GM12878 (cell line): ENCODE measurements around the gene TXNDC16. TPM values are rescaled to one million over a fixed set of nuclear protein-coding genes. Genes with fewer than 3 reads are reported as not detected.

Experiments used
- ATAC-seq: fragments of 200-7000 bp; cut with Tn5 transposase; 3 replicates; pipeline ENCODE4 v1.9.1; 2020; ENCODE audit warnings: mild to moderate bottlenecking, moderate library complexity
- BruUV-seq: library from RNA; stranded (reverse); fragments of 400-500 nt; replicated peaks from 2 replicates; lab custom pipeline; 2021; lab: Mats Ljungman, UMichigan
- CTCF ChIA-PET: fragments of 300-600 bp; sonication (Branson Sonifier 250); formaldehyde crosslinking; extraction: SDS; loops from one replicate; lab custom pipeline; 2021; ENCODE audit warnings: inconsistent platforms; lab: Yijun Ruan, JAX
- POLR2A ChIA-PET: fragments of 350-600 bp; formaldehyde crosslinking; extraction: SDS; loops from one replicate; lab custom pipeline; 2021; ENCODE audit warnings: inconsistent platforms; lab: Charles Lee
- RAD21 ChIA-PET: fragments of 300-600 bp; sonication (Branson Sonifier 250); formaldehyde crosslinking; loops from one replicate; lab custom pipeline; 2023; ENCODE audit warnings: antibody characterized with exemption; ENCODE audit not compliant: unreplicated experiment; lab: Charles Lee
- SMC1A ChIA-PET: fragments of 300-600 bp; sonication (Branson Sonifier 250); formaldehyde crosslinking; loops from one replicate; lab custom pipeline; 2023; ENCODE audit not compliant: unreplicated experiment, uncharacterized antibody; lab: Charles Lee
- DNase-seq: peaks from one replicate; pipeline ENCODE4 v3.0.0-alpha.2; 2011; ENCODE audit warnings: low read depth, low spot score
- FAIRE-seq: peaks from 3 replicates; lab custom pipeline; 2011; peaks lifted over from hg19 to GRCh38; lab: Jason Lieb, UNC
- H2AFZ ChIP-seq: 2 replicates; pipeline ENCODE4 v1.6.0; 2011; ENCODE audit warnings: low read depth, low read length, control low read depth; ENCODE audit not compliant: control insufficient read depth
- H3K27ac ChIP-seq: 2 replicates; pipeline ENCODE4 v1.5.1; 2011; ENCODE audit warnings: control low read depth; ENCODE audit not compliant: control insufficient read depth, insufficient read depth
- H3K27me3 ChIP-seq, 2 experiments: replicated peaks in 1 of 2; 2 replicates each; pipeline versions ENCODE4 v1.6.0 to v1.6.1; 2011; ENCODE audit warnings: low read length in 1 of 2; ENCODE audit not compliant: control insufficient read depth in 2 of 2, insufficient read depth in 2 of 2
- H3K36me3 ChIP-seq, 2 experiments: 2 replicates each; pipeline ENCODE4 v1.5.1; 2011; ENCODE audit warnings: low read length in 1 of 2; ENCODE audit not compliant: control insufficient read depth in 2 of 2, insufficient read depth in 2 of 2
- H3K4me1 ChIP-seq: 2 replicates; pipeline ENCODE4 v1.6.1; 2011; ENCODE audit warnings: mild to moderate bottlenecking, low read length, moderate library complexity, mixed read lengths; ENCODE audit not compliant: control insufficient read depth, insufficient read depth
- H3K4me2 ChIP-seq: 2 replicates; pipeline ENCODE4 v1.6.0; 2011; ENCODE audit warnings: control low read depth; ENCODE audit not compliant: control insufficient read depth, insufficient read depth
- H3K4me3 ChIP-seq: fragments of 200-600 bp; sonication (generic); 2 replicates; pipeline ENCODE4 v1.5.1; 2016
- H3K79me2 ChIP-seq: 2 replicates; pipeline ENCODE4 v1.6.0; 2011; ENCODE audit warnings: low read length; ENCODE audit not compliant: control insufficient read depth, insufficient read depth
- H3K9ac ChIP-seq: 2 replicates; pipeline ENCODE4 v1.8.0; 2011; ENCODE audit warnings: low read length, control low read depth, mixed read lengths; ENCODE audit not compliant: control insufficient read depth, insufficient read depth
- H3K9me3 ChIP-seq: replicated peaks from 3 replicates; pipeline ENCODE4 v1.5.1; 2011; ENCODE audit warnings: mild to moderate bottlenecking, low read length; ENCODE audit not compliant: control insufficient read depth, insufficient read depth
- H4K20me1 ChIP-seq: 2 replicates; pipeline ENCODE4 v1.6.0; 2011; ENCODE audit not compliant: control insufficient read depth, insufficient read depth
- ASH2L ChIP-seq: fragments of 300-600, 200-600 bp; sonication (generic); IDR thresholded peaks from 2 replicates; pipeline ENCODE4 v1.6.1; 2017; ENCODE audit warnings: low read depth, mild to moderate bottlenecking, borderline replicate concordance
- BACH1 ChIP-seq: fragments of 450-650 bp; IDR thresholded peaks from 2 replicates; pipeline ENCODE4 v1.6.1; 2017; ENCODE audit warnings: mild to moderate bottlenecking, borderline replicate concordance
- BRCA1 ChIP-seq: IDR thresholded peaks from 2 replicates; pipeline ENCODE4 v1.6.1; 2011; ENCODE audit warnings: low read depth, low read length, improper control_type of control experiment
- HDAC2 ChIP-seq: fragments of 200-600 bp; sonication (generic); IDR thresholded peaks from 2 replicates; pipeline ENCODE4 v1.6.1; 2017
- HDAC6 ChIP-seq: fragments of 200-600 bp; sonication (generic); IDR thresholded peaks from one replicate; pipeline ENCODE4 v1.8.0; 2017; ENCODE audit warnings: antibody characterized with exemption; ENCODE audit not compliant: unreplicated experiment
- KAT2A ChIP-seq: conservative IDR thresholded peaks from 2 replicates; pipeline ENCODE4 v1.6.1; 2011; ENCODE audit warnings: low read depth, low read length; ENCODE audit not compliant: control insufficient read depth
- MYB ChIP-seq: fragments of 150-350 bp; IDR thresholded peaks from 2 replicates; pipeline ENCODE4 v1.6.1; 2014; ENCODE audit warnings: mild to moderate bottlenecking, low read depth, low read length, borderline replicate concordance
- PAX8 ChIP-seq: fragments of 450-650 bp; IDR thresholded peaks from 2 replicates; pipeline ENCODE4 v1.6.1; 2017; ENCODE audit warnings: mild to moderate bottlenecking, moderate library complexity
- POU2F2 ChIP-seq: IDR thresholded peaks from 3 replicates; pipeline ENCODE4 v1.6.1; 2011; ENCODE audit warnings: low read depth, mild to moderate bottlenecking, low read length, borderline replicate concordance
- SPI1 ChIP-seq: IDR thresholded peaks from 2 replicates; pipeline ENCODE4 v1.6.1; 2011; ENCODE audit warnings: low read depth, mild to moderate bottlenecking, low read length, moderate library complexity, borderline replicate concordance; ENCODE audit not compliant: insufficient read depth
- SUPT20H ChIP-seq: IDR thresholded peaks from 2 replicates; pipeline ENCODE4 v1.6.1; 2011; ENCODE audit warnings: low read depth, mild to moderate bottlenecking, low read length, moderate library complexity, borderline replicate concordance; ENCODE audit not compliant: control insufficient read depth
- YY1 ChIP-seq: IDR thresholded peaks from 2 replicates; pipeline ENCODE4 v1.6.1; 2011; ENCODE audit warnings: low read depth, mild to moderate bottlenecking, low read length
- ZSCAN29 ChIP-seq: fragments of 450-650 bp; IDR thresholded peaks from 2 replicates; pipeline ENCODE4 v1.6.1; 2017; ENCODE audit warnings: mild to moderate bottlenecking, moderate library complexity
- WGBS: methylation state at CpG from one replicate; pipeline ENCODE4 v1.1.6; 2016; ENCODE audit warnings: low lambda C conversion rate; ENCODE audit not compliant: insufficient replicate concordance, insufficient coverage; ENCODE audit errors: missing lambda C conversion rate; 5-methylcytosine and 5-hydroxymethylcytosine counted together
- in situ Hi-C: fragments of 300-500 bp; cut with MboI; formaldehyde crosslinking; loops from 9 replicates; pipeline ENCODE4 v1.14.3; 2018; ENCODE audit warnings: mixed read lengths
- intact Hi-C: fragments of 100-400 bp; cut with micrococcal nuclease; formaldehyde crosslinking; loops from one replicate; pipeline ENCODE4 v1.14.2; 2022; ENCODE audit not compliant: unreplicated experiment
- polyA plus RNA-seq, 11 experiments: library from polyadenylated mRNA; depleted of rRNA in 4 of 11; unstranded in 6 of 11; stranded (reverse) in 5 of 11; fragments of >200 nt; fragmentation: Nextera tagmentation in 4 of 11; fragmentation: Illumina TruSeq in 1 of 11; extraction: Ambion mirVana in 4 of 11; extraction: Trizol in 1 of 11; gene quantifications; 1 replicate in 1 of 11; 2 replicates in 10 of 11; pipeline versions ENCODE4 v1.2.1 to v1.2.3, GENCODE V29; 2011 to 2016; ENCODE audit warnings: inconsistent platforms in 2 of 11, missing spikeins in 2 of 11, low read depth in 1 of 11
- total RNA-seq, 4 experiments: library from RNA; depleted of rRNA in 3 of 4; stranded (reverse); fragments of >200 nt in 3 of 4; fragmentation: Illumina TruSeq in 1 of 4; extraction: Trizol in 1 of 4; gene quantifications; 2 replicates each; pipeline versions ENCODE4 v1.2.1 to v1.2.3, GENCODE V29; 2013 to 2021
- TF ChIP-seq, protein P1 (sequence below): fragments of 450-650 bp; IDR thresholded peaks from 2 replicates; pipeline ENCODE4 v1.6.1; 2016; ENCODE audit warnings: mild to moderate bottlenecking, moderate library complexity, borderline replicate concordance

Gene TXNDC16
- total and polyA plus RNA-seq, 10 of the 15 experiments (the other 5 are each of a cell fraction or from before 2014, with no cell fraction given): 1.2 to 7.9 (median 5.5) TPM

DNA sequence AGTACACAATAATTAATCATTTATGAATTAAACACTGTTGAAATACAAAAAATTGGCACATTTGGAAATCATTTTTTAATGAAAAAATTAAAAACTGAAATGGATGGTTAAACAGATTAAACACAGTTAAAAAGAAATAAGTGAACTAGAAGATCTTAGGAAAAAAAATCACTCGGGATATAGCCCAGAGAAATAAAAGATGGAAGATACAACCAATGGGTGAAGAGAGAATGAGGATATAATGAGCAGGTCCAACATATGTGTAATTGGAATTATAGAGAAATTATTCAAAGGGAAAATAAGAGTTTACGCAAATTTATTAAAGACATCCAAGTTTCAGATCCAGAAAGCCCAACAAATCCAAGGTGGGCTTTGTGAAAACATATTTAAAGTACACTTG lies 6.4 kb upstream of the TXNDC16 start:
- DNase-seq (no peak), FAIRE-seq (no peak), ATAC-seq (no peak)
- Histone ChIP-seq H3K9me3 (no peaks in the 10 kb centered on the region), H3K4me2 (no peak overlapping the region), H3K4me1 (no peaks in the 10 kb centered on the region; the same call in 1 of the 2 replicates), H4K20me1 (no peaks in the 10 kb centered on the region), H3K79me2 (no peaks in the 10 kb centered on the region), H3K9ac (no peak overlapping the region), H3K4me3 (no peak overlapping the region), H2AFZ (no peak overlapping the region), H3K36me3 (no peaks in the 10 kb centered on the region), H3K27me3 (peaks cover 0 to under 1% of the 10 kb centered on the region in 2 experiments; a peak in 3 of 4 replicates), H3K27ac (no peak overlapping the region)
- SMC1A ChIA-PET: no interaction called here
- in situ Hi-C loops (no loop called here), intact Hi-C loops (no loop called here)
- RAD21 ChIA-PET: no interaction called here
- no peak for TF ChIP-seq POU2F2
- TF ChIP-seq BRCA1: no peak
- TF ChIP-seq ASH2L: no peak
- TF ChIP-seq, protein P1, sequence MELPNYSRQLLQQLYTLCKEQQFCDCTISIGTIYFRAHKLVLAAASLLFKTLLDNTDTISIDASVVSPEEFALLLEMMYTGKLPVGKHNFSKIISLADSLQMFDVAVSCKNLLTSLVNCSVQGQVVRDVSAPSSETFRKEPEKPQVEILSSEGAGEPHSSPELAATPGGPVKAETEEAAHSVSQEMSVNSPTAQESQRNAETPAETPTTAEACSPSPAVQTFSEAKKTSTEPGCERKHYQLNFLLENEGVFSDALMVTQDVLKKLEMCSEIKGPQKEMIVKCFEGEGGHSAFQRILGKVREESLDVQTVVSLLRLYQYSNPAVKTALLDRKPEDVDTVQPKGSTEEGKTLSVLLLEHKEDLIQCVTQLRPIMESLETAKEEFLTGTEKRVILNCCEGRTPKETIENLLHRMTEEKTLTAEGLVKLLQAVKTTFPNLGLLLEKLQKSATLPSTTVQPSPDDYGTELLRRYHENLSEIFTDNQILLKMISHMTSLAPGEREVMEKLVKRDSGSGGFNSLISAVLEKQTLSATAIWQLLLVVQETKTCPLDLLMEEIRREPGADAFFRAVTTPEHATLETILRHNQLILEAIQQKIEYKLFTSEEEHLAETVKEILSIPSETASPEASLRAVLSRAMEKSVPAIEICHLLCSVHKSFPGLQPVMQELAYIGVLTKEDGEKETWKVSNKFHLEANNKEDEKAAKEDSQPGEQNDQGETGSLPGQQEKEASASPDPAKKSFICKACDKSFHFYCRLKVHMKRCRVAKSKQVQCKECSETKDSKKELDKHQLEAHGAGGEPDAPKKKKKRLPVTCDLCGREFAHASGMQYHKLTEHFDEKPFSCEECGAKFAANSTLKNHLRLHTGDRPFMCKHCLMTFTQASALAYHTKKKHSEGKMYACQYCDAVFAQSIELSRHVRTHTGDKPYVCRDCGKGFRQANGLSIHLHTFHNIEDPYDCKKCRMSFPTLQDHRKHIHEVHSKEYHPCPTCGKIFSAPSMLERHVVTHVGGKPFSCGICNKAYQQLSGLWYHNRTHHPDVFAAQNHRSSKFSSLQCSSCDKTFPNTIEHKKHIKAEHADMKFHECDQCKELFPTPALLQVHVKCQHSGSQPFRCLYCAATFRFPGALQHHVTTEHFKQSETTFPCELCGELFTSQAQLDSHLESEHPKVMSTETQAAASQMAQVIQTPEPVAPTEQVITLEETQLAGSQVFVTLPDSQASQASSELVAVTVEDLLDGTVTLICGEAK: no peak
- TF ChIP-seq KAT2A: no peak
- TF ChIP-seq HDAC6: no peak
- TF ChIP-seq SPI1: no peak
- no peak for TF ChIP-seq YY1
- TF ChIP-seq SUPT20H: no peak
- TF ChIP-seq HDAC2: no peak
- no peak for TF ChIP-seq ZSCAN29
- no peak for TF ChIP-seq PAX8
- no peak for TF ChIP-seq BACH1
- no peak for TF ChIP-seq MYB
- 64% methylated on average over 2 of the region's 2 CpGs for WGBS
- no TSS peak for BruUV-seq
- CTCF ChIA-PET: no interaction called here
- POLR2A ChIA-PET: no interaction called here
